Measurements from ENCODE around the gene RPL7L1. TPM values are rescaled to one million over a fixed set of nuclear protein-coding genes. Genes with fewer than 3 reads are reported as not detected.

The RPL7L1 gene
- total RNA-seq, 1 donor from 2014 or later, result 91.0 TPM

- intact Hi-C loops (cut with micrococcal nuclease), result loop anchor here (1.0 to 5.0 kb wide), 9 partner anchors 50 to 712 kb away; partner anchors contain the start of genes CUL7, KLC4, KLHDC3 and MRPL2
These were observed 49.8 kb downstream of the RPL7L1 start, which contains the start of gene CNPY3 for GRCh38 chr6:42928986-42929820. Gene CNPY3 (plus strand): TSS chr6:42929480. CDS start chr6:42929571, 91 bp downstream.

GRCh38 chr6:42929821-42930360, 50.5 kb downstream of the RPL7L1 start:
- intact Hi-C loops (cut with micrococcal nuclease), result loop anchor here (1.0 to 5.0 kb wide), 9 partner anchors 49 to 713 kb away; partner anchors contain the start of genes CUL7, KLC4, KLHDC3 and MRPL2

GRCh38 chr6:42932412-42932811, 53.0 kb downstream of the RPL7L1 start:
- intact Hi-C loops (cut with micrococcal nuclease), result no loop called here

- intact Hi-C loops (cut with micrococcal nuclease), result no loop called here
These were observed 53.8 kb downstream of the RPL7L1 start for GRCh38 chr6:42933205-42933604.

GRCh38 chr6:42935322-42935721, 55.9 kb downstream of the RPL7L1 start:
- intact Hi-C loops (cut with micrococcal nuclease), result no loop called here

- intact Hi-C loops (cut with micrococcal nuclease), result no loop called here
These were observed 57.0 kb downstream of the RPL7L1 start for GRCh38 chr6:42936398-42936797.

- intact Hi-C loops (cut with micrococcal nuclease), result no loop called here
These were observed 58.4 kb downstream of the RPL7L1 start for GRCh38 chr6:42937548-42938427.

- intact Hi-C loops (cut with micrococcal nuclease), result no loop called here
These were observed 59.0 kb downstream of the RPL7L1 start for GRCh38 chr6:42938428-42938796.

GRCh38 chr6:42938987-42939809, 59.8 kb downstream of the RPL7L1 start:
- intact Hi-C loops (cut with micrococcal nuclease), result no loop called here

Other genes starting within 250 kb of the RPL7L1 start
- not detected in 2 replicates for gene PRPH2, start 157.0 kb upstream of the RPL7L1 start, total RNA-seq
- 28.7 and 29.0 TPM in 2 replicates for gene TBCC, start 133.5 kb upstream of the RPL7L1 start, total RNA-seq
- gene BICRAL, start 97.6 kb upstream of the RPL7L1 start, total RNA-seq, result 21.8 and 22.3 TPM in 2 replicates
- gene PTCRA, start 36.4 kb downstream of the RPL7L1 start, total RNA-seq, result not detected in 2 replicates
- gene CNPY3, start 49.9 kb downstream of the RPL7L1 start, total RNA-seq, result 54.1 and 55.3 TPM in 2 replicates
- 0.98 and 1.00 TPM in 2 replicates for gene GNMT, start 81.1 kb downstream of the RPL7L1 start, total RNA-seq
- gene PEX6, start 99.6 kb downstream of the RPL7L1 start, total RNA-seq, result 27.1 and 28.5 TPM in 2 replicates
- gene PPP2R5D, start 105.0 kb downstream of the RPL7L1 start, total RNA-seq, result 52.6 and 56.1 TPM in 2 replicates
- gene MEA1, start 134.3 kb downstream of the RPL7L1 start, total RNA-seq, result 63.6 and 65.6 TPM in 2 replicates
- 65.4 and 67.1 TPM in 2 replicates for gene KLHDC3, start 134.6 kb downstream of the RPL7L1 start, total RNA-seq
- 70.7 and 74.8 TPM in 2 replicates for gene RRP36, start 142.0 kb downstream of the RPL7L1 start, total RNA-seq
- gene CUL7, start 174.2 kb downstream of the RPL7L1 start, total RNA-seq, result 10.6 and 12.0 TPM in 2 replicates
- gene MRPL2, start 179.8 kb downstream of the RPL7L1 start, total RNA-seq, result 47.9 and 50.2 TPM in 2 replicates
- 10.1 and 11.4 TPM in 2 replicates for gene KLC4, start 180.0 kb downstream of the RPL7L1 start, total RNA-seq
- 1.9 TPM in 2 replicates for gene PTK7, start 196.7 kb downstream of the RPL7L1 start, total RNA-seq